HG02885 (cell line): ENCODE data around the gene SSR4.
"Not testable (repeated sequence)": the region's sequence is repeated elsewhere in the genome, so short reads cannot be mapped to it uniquely, and the experiment has no call there.

Source experiments
- ATAC-seq: cut with Tn5 transposase; IDR thresholded peaks from one replicate; pipeline ENCODE4 v1.9.1; 2021; ENCODE audit warnings: mild to moderate bottlenecking; ENCODE audit not compliant: unreplicated experiment, poor library complexity

The SSR4 gene

GRCh38 chrX:153803211-153804099, 9.0 kb downstream of the SSR4 start:
- ATAC-seq: no peak

- no peak for ATAC-seq
Observed at GRCh38 chrX:153804100-153804595, 9.7 kb downstream of the SSR4 start.

- no peak for ATAC-seq
Observed at GRCh38 chrX:153804621-153805020, 10.2 kb downstream of the SSR4 start.

GRCh38 chrX:153805436-153805835, 11.0 kb downstream of the SSR4 start:
- no peak for ATAC-seq

GRCh38 chrX:153806999-153807575, 12.6 kb downstream of the SSR4 start:
- ATAC-seq: no peak

- no peak for ATAC-seq
Observed at GRCh38 chrX:153807976-153808375, 13.5 kb downstream of the SSR4 start.

- no peak for ATAC-seq
Observed at GRCh38 chrX:153812220-153812619, 17.8 kb downstream of the SSR4 start.

- no peak for ATAC-seq
Observed at GRCh38 chrX:153813161-153813560, 18.7 kb downstream of the SSR4 start.

GRCh38 chrX:153814591-153815315, 20.3 kb downstream of the SSR4 start:
- ATAC-seq: no peak

GRCh38 chrX:153816831-153817690, 22.6 kb downstream of the SSR4 start:
- no peak for ATAC-seq

GRCh38 chrX:153818064-153818463, 23.6 kb downstream of the SSR4 start:
- ATAC-seq: not testable (repeated sequence)

GRCh38 chrX:153818571-153819383, 24.3 kb downstream of the SSR4 start:
- ATAC-seq: no peak

- no peak for ATAC-seq
Observed at GRCh38 chrX:153819384-153820040, 25.0 kb downstream of the SSR4 start.

- ATAC-seq: no peak
Observed at GRCh38 chrX:153820601-153821000, 26.1 kb downstream of the SSR4 start.

- ATAC-seq: no peak
Observed at GRCh38 chrX:153821066-153821465, 26.6 kb downstream of the SSR4 start.

GRCh38 chrX:153824348-153824747, 29.9 kb downstream of the SSR4 start:
- ATAC-seq: no peak

GRCh38 chrX:153825042-153825441, 30.6 kb downstream of the SSR4 start:
- ATAC-seq: no peak

GRCh38 chrX:153827016-153827415, 32.5 kb downstream of the SSR4 start:
- ATAC-seq: no peak

GRCh38 chrX:153827903-153828302, 33.4 kb downstream of the SSR4 start:
- no peak for ATAC-seq
